Stimulated activated CD8-positive, alpha-beta memory T cell treated with anti-CD3 and anti-CD28 coated beads, Interleukin-2, amount 100 ng/mL, for 1 hour (primary cell): ENCODE measurements around the gene ADGRG6.

Experiments used
- DNase-seq, 2 donors: peaks; one replicate each; pipeline ENCODE4 v3.0.0-alpha.2; 2020; ENCODE audit warnings: low read depth in 2 of 2

Gene ADGRG6

DNA sequence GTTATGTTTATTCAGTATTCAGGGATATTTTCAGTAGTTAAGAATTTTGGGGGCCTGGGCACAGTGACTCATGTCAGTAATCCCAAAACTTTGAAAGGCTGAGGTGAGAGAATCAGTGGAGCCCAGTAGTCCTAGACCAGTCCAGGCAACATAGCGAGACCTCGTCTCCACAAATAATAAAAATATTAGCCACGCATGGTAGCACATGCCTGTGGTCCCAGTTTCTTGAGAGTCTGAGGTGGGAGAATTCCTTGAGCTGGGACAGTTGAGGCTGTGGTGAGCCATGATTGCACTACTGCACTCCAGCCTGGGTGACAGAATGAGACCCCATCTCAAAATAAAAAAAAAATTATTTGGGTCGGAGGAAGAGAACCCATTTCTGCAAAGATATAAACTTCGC is 20.3 kb downstream of the ADGRG6 start:
- no peak for DNase-seq

DNA sequence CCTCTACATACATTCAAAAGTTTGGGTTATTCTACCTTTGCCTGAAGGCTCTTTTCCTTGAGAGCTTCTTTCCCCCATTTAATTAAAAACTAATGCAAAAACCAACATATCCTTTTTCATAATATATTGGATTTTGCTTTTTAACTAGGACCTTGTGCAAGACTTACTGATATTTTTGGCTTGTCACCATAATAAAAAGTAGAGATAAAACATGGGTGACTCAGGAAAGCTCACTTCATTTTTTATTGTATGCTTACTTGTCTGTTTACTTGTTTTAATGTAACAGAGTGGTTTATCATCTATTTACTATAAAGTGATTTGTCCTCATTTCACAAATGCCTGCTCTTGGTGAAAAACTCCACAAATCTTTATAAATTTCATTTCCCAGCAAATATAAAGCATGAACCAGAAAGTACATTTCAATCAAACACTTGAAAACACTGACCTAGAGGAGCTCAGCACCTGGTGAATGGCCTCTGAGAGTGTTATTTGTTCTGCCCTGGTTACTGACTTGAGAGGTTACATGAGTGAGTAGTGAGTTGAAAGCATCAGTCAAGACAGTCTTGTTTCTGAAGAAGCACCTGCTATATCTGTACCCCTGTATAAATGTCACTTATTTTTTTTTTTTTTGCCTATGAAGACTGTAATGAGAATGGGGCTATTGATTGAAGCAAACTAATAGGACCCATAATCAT is 20.8 kb downstream of the ADGRG6 start:
- no peak for DNase-seq

DNA sequence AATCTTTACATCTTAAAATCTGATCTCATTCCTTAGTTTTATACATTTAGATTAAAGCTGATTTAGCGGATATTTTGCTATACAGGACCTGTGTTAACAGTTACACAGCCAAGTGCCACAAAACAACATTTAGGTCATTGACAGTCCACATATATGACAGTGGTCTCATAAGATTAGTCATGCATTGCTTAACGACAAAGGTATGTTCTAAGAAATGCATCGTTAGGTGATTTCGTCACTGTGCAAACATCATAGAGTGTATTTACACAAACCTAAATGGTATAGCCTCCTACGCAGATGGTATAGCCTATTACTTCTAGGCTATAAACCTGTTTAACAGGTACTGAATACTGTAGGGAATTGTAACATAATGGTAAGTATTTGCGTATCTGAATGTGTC is 21.6 kb downstream of the ADGRG6 start:
- no peak for DNase-seq

DNA sequence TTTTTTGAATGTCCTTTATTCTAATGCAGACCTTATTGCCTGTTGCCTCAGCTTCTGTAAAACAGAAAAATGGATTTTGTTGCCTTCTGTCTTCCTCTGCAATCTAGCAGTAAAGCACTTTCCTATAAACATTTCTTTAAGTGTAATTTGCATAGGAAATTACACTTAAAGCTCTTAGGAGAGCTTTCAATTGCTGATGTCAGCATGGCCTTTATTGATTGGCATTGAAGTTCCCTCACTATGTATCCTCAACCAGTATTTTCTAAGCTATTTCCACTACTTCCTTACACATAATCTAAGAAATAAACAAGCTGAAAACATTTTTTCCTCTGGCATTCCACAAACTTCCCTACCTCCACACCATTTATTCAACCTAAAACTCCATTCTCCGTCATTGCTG is 22.3 kb downstream of the ADGRG6 start:
- DNase-seq: no peak

DNA sequence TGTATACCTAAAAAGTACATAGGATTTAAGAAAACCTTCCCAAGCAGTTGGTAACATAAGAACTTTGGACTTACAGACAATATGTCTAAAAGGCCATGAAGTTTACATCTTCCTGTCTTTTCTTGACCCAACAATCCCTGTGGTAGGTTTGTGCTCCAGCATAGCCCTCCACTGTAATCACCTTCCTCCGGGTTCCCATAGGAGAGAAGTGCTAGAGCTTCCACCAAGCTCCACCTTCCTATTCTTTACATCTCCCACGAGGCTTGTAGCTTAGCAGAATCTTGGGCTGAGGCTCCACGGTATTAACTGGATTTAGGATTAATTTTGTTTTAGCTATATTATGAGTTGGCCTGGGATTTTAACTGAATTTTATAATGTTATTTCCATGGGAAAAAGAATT is 23.3 kb downstream of the ADGRG6 start:
- DNase-seq: no peak

DNA sequence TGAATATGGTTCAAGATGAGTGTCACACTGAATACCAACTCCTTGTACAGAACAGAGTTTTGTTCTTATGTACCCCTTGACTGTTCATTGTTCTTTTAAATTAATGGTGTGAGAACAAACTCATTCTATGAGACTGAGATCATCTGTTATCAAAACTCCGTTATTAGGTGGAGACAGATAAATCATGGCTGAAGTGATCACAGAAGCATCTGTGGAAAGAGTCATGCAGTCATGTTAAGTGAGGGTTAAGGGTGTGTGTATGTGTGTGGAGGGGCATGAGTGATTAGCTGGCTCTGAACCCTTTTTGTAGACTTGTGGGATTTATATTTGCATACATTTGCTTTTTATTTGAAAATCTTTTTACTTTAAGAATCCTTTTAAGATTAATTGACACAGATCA is 24.7 kb downstream of the ADGRG6 start:
- DNase-seq: no peak

DNA sequence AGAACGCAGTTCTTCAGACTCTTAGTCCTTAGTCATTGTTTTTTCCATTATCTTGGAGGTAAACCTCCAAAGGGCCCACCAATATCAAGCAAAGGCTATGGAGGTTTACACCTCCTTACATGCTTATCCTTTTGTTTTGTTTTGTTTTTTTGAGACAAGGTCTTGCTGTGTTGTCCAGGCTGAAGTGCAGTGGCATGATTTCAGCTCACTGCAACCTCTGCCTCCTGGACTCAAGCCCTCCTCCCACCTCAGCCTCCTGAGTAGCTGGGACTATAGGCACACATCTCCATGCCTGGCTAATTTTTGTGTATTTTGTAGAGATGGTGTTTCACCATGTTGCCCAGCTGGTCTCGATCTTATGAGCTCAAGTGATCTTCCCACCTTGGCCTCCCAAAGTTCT is 26.3 kb downstream of the ADGRG6 start:
- no peak for DNase-seq

DNA sequence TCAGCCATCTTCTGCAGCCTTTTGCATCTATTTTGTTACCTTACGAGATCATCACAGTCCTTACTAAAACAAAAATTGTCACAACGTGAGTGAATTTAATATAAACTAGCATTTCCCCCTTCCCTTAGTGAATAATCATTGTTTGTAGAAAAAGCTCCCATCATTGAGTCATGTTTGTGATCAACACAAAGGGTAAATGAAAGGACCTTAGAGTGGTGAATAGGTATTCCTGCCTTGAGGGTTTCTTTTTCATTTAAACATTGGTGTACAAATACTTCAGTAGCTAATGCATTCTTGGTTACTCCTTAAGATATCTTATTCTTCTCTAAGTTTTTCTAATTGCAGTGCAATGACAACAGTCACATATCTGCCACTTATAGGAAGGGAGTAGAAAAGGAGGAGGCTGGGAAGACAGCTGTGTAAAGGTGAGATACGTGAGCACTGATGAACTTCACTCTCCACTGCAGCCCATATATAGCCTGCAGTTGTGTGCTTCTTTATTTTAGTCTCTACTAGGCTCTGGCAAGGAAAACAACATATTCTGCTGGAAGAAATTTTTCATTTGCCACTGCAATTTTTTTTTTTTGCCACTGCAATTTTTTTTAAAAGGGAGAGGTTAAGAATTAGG is 27.8 kb downstream of the ADGRG6 start:
- no peak for DNase-seq

DNA sequence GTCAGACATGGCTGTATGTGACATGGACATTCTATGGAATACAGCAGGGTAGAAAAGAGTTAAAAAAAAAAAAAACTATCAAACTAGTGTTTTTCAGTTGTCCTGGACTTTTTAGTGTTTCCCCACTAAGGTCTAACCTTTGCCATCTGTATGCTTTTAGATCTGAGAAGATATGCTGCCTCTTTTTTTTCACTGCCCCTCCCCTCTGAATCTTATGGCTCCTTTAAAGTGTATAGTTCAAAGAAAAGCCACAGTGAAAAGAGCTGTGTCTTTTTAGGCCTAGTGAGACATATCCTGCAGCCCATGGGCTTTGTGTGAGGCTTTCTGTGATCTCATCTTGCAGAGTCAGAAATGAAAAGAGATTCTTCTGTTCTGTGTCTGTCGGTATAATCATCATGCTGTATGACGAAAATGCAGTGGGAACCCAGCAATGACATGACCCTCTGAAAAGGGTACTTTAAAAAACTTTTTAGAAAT is 29.3 kb downstream of the ADGRG6 start:
- no peak for DNase-seq

DNA sequence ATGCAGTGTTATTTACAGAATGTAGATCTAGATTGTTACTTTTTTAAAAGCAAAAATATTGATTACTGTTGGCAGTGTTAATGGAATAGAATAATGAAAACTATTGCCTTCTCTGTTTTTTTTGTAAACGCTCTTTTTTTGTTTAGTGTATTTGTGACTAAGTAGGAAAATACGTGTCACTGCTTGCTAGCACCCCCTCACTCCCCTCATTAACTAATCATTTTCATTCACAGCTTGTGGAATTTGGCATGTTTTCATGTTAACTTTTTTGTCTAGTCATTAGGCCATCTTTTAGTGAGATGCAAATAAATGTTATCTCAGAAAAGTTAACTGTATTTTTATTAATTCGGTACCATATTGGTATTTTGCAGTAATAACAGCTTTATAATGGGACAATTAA is 29.8 kb downstream of the ADGRG6 start:
- DNase-seq: no peak

DNA sequence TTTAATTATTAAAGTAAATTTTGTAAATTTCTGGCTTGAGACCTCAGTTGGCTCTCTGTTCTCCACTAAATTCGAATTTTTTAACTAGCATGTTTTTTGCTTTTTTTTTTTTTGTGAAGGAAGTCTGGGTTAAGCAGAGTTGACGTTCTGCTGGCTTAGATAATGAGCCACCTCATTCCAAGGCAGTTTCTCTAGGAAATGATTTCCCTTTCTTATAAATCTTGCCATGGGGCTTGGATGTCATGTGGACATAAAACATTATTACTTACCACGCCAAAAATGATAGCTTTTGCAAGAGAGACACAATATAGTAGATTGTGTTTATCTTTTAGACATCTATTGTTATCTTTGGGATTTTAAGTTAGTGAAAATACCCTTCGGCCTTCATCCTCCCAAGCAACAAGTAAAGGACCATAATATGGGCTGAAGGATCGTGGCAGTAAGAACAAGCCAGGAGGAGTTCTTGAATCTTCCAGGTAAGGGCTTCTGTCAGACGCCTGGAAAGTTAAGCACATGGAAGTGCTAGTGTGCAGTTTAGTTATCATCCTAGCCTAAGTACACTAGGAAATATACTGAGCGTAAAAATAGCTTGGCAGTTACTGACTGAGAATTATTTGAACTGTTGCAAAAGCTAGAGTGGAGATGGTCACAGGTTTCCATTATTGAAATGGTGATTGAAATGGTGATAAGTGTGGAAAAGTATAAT is 30.7 kb downstream of the ADGRG6 start:
- no peak for DNase-seq

DNA sequence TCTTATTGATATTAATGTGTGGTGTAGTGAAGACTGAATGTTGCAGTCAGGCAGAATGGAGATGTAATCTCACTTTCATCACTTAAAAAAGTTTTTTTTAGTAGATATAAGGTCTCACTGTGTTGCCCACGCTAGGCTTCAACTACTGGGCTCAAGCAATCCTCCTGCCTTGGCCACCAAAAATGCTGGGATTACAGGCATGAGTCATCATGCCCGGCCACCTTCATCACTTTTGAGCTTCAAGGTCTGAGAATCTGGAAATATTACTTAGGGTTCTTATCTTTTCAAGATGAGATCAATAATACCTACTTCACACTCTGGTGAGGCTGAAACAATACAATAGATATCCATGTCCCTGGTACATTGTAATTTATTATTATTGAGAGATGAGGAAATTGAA is 31.6 kb downstream of the ADGRG6 start:
- DNase-seq: no peak

DNA sequence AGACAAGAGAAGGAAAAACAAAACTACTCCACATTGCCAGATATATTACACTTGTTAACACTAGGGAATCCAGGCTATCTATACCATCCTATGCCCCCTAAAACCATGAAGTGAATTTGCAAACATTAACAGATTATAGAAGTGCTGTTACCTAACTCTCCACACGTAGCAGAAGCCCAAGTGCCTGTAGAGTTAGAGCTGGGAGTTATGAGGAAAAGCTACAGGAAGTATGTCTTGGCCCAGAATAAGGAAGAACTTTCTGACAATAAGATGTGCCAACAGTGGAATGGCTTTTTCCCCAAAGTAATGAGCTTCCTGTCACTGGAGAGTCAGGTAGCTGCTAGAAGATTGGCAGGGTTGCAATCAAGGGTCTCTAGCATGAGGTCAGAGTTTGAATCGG is 32.5 kb downstream of the ADGRG6 start:
- DNase-seq: no peak

DNA sequence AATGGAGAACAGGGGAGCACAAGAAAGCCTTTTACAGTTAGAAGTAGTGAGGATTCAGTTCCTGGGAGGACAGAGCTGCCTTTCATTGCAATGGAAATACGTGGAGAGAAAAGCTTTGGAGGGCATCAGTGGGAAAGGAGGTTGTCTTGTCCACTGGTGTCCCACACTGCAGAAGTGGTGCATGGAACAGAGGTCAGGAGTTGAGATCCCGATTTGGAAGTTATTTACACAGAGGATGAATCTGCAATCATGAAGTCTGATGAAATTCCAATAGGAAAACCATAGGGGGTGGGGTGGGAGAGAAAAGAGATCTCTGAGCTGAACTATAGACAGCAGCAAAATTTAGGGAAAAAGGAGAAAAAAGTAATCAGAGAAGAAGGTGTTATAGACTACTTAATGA is 33.6 kb downstream of the ADGRG6 start:
- no peak for DNase-seq

DNA sequence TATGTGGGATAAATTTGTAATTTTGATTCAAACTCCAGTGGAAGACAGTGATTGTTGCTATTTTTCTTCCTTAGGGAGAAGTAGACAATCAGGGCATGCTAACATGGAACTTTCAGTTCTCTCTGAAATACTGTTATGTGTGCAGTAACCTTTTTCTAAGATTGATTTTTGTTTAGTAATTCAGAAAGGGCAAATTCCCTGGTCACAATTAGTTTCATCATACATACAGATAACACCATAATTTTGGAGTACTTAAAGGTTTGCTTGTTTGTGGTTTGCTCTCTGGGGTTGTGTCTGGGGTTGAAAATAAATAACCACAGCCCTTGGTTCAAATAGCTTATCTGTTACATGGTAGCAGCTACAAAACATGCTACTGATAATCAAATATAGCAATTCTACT is 34.4 kb downstream of the ADGRG6 start:
- DNase-seq: no peak

DNA sequence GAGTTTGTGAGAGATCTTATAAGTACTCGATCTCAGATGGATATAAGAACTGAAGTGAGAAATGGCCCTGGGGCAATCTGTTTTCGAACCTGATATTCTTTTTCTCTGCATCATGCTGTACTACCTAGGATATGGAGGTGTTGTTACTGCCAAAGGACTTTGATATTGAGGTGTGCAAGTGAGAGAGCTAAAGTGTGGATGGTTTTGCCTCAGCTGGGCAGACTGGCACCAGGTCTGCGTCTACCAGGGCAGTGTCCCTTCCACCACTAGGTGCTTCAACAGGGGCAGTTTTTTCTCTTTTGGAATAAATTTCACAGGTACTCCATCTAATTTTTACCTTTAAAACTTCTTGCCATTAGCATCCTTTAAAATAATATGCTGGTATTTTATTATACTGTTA is 35.0 kb downstream of the ADGRG6 start:
- DNase-seq: no peak

DNA sequence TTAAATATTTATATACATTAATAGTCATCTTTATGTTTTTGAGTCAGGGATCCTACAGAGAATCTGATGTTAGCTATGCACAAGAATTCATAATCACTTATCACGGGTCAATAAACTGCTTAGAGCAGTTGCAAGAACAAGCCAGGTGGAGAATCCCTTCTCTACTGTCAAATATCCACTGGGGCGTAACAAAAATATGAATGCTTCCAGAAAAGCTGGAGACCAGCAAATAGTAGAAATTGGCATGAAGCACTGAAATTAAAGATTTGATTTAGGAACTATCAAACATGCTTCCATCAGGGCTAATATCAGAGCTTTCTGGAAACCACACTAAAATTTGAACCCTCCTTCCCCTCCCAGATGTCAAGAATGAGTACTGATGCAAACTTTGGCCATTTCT is 37.3 kb downstream of the ADGRG6 start:
- no peak for DNase-seq

DNA sequence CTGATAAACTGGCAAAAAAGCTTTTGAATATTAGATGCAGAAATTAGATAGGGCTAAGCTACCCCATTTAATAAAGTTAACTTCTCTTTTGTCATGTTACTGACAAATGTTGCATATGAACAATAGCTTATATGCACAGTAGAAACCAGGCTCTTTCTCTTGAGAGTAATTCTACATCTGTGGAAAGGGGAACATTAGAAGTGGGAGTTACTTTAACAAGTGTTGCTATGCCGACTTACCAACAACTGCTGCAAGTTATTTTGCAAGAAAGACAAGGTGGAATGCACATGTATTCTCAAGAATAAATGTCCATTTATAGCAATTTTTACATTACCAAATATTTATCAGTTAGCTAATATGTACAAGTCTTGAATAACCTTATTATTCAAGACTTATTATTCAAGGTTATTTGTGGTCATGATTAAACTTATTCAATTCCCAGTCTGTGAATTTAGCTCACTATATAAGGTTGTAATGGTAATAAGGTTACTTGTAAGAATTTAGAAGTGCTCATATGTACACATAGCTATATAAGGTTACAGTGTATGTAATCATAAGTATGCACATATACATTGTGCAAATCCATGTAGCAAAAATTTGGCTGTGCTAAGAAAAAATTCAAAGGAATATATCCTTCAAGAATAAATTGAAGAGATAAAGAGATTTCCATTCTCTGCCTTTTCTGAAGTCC is 38.3 kb downstream of the ADGRG6 start:
- DNase-seq: no peak

DNA sequence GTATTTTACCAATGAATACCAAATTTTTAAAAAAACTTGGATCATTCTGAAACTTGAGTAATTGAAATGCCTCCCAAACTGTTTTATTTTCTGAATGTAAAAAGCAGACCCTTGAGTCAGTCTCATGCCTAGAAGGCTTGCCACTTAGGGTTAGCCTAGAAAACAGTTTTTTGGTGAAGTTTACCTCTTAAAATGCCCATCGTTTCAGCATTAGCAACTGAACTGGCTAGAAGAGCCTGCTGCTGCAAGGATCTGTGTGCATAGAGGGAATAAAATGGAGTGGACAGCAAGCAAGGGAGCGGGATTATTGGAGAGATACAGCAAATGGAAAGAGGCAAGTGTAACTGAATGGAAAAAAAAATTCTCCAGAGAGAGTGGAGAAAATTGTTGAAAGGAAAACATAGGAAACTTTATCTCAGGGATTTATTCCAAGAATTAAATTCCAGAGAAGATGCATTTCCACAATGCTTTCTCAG is 40.1 kb downstream of the ADGRG6 start:
- no peak for DNase-seq

DNA sequence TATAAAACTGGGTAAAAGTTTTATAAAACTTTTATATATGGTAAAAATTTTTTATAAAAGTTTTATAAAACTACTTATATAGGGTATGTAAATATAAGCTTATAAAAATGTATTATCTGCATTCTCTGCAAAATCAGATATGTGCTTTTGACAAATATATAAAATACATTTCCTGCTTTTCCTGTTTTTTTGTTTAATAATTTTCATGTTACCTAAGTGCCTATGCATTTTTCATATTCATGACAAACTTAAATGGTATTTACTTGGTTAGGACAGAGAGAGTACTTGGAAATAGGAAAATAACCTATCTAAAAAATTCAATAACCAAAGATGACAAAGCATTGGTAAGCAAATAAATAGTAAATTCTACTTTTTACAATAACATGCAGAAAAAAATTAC is 41.2 kb downstream of the ADGRG6 start:
- no peak for DNase-seq

DNA sequence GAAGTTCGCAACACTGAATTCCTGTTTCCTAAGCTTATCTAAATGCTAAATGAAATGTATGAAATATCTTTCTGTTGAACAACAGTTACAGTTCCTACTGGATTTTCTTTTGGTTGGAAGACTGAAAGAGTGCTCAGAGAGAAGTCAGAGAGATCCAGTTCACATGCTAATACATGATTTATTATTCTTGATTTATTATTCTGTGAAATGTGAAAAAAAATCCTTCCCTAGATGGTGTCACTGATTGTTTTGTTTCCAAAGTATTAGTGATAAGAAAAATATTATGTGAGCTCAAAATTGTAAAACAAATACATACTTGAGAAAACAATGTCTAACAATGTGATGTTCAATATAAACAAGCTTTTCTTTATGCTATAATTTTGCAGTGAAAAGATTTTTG is 42.1 kb downstream of the ADGRG6 start:
- DNase-seq: no peak

DNA sequence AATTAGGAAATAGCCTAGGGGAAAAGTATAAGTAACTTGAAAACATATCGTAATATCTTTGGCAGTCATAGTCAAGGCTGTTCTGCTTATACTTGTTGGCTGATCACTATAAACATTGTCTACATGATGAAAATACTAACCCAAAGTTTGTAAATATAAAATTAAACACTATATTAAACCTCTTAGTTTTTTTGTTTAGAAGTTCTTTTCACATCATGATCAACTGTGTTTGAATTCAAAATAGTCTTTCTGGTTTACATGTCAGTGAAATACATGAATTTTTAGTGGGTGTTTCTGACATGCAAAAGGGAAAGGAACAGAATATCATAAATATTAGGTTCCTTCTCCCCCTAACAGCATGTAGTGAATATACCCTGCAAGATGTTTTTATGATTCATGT is 43.5 kb downstream of the ADGRG6 start:
- no peak for DNase-seq
